ENCODE measurements around the gene FANCG. TPM values are rescaled to one million over a fixed set of nuclear protein-coding genes. Genes with fewer than 3 reads are reported as not detected.

The FANCG gene
- total RNA-seq, 1 experiment from 2014 or later: 52.2 TPM

DNA sequence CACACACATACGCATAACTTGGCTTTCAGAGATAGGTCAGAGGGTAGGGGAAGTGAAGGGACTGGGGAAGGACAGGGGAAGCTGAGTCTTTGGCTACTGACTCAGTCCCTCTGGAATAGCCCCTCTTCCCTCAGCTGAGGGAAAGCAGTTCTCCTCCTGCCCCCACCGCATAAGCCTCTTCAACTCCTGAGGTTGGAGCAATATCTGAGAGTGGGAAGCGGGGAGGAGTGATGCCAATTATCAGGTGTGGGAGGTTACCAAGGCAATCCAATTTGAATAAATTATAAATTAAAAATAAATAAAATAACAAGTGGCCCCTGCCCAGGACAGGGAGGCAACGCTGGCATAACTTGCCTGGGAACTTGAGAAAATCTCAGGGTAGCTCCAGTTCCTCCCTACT is 24.8 kb upstream of the FANCG start:
- no peak for DNase-seq (ENCODE audit: low read depth)

DNA sequence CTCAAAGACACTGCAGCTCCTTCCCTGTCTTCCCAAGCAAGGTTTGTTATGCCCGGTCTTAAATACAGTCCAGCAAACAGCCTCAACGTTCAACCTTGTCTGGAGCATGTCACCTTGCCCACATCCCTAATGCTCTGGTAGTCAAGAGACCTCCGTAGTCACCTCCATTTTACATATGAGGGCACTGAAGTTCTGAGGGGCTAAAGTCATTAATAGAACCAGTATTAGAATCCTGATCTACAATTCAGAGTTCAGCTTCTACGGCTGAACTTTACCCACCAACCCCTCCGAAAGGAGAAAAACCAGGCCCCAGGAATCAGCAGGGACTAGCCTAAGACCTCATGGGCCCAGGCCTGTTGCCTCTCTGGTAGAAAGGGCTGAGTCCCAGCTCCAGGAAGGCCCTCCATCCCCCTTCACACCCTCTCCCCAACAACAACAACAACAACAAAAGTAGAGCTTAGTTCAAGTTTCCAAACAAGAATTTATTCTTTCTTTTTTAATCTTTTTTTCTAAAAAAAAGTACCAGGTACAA is 24.0 kb upstream of the FANCG start:
- no peak for DNase-seq (ENCODE audit: low read depth)

DNA sequence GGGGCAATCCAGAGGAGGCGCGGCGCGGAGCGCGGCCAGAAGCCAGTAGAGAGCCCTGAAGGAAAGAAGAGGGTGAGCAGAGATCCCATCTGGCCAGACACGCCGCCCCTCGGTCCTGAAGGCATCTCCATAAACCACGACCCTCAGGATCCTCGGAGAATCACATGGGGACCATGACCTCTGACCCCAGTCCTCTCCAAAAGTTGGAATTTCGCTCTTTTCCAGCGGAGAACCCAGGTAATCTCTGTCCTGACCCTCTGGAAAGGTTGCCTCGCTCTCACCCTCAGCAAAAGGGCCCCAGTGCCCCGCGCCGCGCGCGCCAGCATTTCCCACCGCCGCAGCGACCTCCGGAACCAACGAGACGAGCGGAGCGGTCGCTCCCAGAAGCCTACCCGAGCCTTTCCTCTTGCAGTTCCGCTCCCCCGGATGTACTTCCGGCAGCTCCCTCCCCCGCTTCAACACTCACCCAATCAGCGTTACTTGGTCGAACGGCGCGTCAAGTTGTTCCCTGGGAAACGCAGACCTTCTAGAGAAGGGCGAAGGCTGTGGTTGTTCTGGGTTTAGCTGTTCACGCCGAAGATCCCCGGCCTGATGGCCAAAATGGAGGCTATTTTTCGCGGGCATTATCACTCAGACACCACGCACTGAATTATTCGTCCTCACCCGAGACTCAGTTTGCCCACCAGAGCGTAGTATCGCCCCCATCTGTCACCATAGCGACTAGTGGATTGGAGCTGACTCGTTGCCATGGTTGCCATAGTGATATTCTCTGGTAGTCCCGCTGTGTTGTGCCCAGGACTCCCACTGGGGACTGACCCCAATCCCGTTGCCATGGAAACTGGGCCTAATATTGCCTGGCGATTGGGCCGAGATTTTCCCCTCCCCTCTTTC is 23.3 kb upstream of the FANCG start, which contains the start of gene STOML2:
STOML2 (minus strand) TSS at position 363 of the 891 bp plus-strand sequence; CDS start at position 326, 37 bp downstream.
- peak; percentile 95 for DNase-seq (ENCODE audit: low read depth)

DNA sequence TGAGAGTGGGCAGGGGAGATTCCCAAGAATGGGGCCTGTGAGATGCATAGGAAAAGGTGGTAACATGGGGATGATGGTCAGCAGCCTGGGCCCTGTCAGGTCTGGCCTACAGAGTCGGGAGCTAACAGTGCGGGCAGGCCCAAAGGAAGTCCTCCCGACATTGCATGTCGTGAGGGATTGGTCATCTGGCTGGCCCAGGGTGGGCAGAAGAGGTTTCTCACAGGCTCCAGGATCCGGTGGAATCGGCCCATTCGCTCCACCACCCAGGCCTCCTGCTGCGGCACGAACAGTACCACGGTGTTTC is 22.7 kb upstream of the FANCG start:
- no peak for DNase-seq (ENCODE audit: low read depth)

- no peak for DNase-seq (ENCODE audit: low read depth)
These were observed 17.8 kb upstream of the FANCG start for GRCh38 chr9:35097573-35097972.

DNA sequence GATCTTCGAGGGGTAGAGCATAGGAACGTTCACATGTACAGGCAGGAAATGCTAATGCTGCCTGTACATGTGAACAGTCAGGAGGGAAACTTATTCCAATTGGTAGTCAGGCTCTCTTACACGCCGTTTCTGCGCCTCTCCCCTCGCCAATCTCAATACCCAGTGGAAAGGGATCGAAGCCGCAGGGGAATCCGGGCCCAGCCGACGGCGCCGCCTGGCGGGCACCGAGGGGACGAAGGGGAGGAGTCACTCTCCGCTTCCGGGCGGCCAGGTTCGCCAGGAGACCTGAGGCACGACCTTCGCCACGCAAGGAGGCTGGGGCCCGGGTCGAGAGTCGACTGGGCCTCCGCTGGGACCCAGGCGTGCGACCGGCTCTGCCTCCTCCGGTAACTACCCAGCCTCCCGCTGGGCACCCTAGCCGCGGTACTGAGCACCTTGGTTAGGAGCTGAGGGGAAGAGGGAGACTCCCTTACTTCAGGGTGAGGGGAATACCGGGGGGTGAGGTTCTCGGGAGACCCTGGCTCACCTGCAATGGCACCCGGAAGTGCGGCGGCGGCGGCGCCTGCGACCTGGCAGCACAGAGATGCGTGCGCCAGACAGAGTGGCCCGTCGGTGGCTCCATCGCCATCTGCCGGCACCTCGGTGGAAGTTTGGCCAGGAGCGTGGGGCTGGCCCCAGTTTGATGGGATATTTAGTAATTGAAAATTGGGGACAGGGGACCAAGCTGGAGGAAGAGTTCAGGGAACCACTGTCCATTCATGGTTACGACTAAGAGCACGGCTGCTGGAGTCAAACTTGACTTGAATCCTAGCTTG is 16.5 kb upstream of the FANCG start, which contains the start of gene PIGO:
PIGO (minus strand) TSS at position 557 of the 815 bp plus-strand sequence. CDS start 1,026 bp downstream, outside the sequence.
- DNase-seq (ENCODE audit: low read depth): peak; percentile 85

GRCh38 chr9:35091536-35091935 is 11.8 kb upstream of the FANCG start:
- DNase-seq (ENCODE audit: low read depth): no peak

DNA sequence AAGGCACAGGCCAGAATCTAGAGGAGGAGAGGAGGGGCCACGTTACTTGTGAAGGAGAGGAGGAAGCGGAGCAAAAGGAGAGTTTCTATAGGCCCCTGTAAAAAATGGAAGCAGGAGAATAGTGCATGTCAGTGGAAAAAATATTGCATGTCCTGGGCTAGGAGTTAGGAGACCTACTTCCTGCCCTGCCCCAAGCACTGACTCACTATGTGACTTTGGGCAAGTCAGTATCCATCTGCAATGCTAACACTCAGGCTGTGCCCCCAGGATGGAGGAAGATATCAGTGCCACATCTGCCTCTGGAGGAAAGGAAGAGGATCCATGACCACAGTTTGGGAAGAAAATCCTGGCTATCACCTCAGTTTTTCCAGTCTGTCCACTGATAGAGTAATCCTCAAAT is 9.7 kb upstream of the FANCG start:
- no peak for DNase-seq (ENCODE audit: low read depth)

DNA sequence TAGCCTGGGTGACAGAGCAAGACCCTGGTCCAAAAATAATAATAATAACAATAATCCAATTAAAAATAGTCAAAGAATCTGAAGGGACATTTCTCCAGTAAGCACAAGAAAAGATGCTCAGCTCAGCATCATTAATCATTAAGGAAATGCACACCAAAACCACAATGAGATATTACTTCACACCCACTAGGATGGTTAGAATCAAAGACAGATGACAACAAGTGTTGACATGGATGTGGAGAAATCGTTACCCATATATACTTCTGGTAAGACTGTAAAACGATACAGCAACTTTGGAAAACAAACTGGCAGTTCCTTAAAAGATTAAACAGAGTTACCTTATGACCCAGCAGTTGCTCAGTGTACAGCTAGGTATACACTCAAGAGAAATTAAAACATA is 5.3 kb upstream of the FANCG start:
- no peak for DNase-seq (ENCODE audit: low read depth)

- DNase-seq (ENCODE audit: low read depth): no peak
These were observed 709 bp downstream of the FANCG start for GRCh38 chr9:35079041-35079425.

DNA sequence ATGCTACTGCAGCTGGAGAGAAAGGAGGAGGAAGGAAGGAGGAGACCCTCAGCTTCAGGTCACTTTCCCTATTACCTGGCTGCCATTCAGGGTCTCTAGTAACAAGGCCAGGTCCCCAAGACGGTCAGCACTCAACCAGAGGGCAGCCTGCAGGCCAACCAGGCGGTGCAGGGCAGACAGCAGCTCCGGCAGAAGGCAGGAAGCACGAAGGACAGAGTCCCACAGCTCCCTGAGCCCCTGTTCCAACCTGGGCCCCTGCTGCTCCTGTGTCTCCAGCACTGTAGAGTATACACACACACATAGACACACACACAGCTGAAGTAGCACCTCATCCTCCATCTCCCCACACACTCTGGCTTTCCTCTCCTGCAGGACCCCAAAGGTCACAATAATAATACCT is 1.7 kb downstream of the FANCG start:
- no peak for DNase-seq (ENCODE audit: low read depth)

- DNase-seq (ENCODE audit: low read depth): no peak
These were observed 2.9 kb downstream of the FANCG start for GRCh38 chr9:35076848-35077247.

- no peak for DNase-seq (ENCODE audit: low read depth)
These were observed 4.4 kb downstream of the FANCG start for GRCh38 chr9:35075358-35075757.

DNA sequence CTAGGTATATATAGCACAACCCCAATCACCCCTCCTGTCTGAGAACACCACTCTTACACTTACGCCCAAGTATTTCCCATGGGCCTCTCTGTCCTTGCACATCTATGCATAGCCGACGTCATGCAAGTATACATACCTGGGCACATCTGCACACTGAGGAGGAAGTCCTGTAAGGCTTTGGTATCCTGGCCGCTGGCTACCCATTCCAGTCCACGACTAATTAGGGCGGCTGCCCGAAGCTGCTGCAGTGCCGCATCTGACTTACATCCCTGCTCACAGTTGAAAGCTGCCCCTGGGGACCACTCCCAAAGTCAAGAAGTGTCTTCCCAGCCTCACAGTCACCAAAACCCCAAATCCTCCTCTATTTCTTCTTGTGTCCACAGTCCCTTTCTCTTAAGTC is 5.0 kb downstream of the FANCG start:
- DNase-seq (ENCODE audit: low read depth): no peak

- DNase-seq (ENCODE audit: low read depth): no peak
These were observed 5.6 kb downstream of the FANCG start for GRCh38 chr9:35074141-35074540.

GRCh38 chr9:35073279-35073612 is 6.5 kb downstream of the FANCG start:
- DNase-seq (ENCODE audit: low read depth): no peak

DNA sequence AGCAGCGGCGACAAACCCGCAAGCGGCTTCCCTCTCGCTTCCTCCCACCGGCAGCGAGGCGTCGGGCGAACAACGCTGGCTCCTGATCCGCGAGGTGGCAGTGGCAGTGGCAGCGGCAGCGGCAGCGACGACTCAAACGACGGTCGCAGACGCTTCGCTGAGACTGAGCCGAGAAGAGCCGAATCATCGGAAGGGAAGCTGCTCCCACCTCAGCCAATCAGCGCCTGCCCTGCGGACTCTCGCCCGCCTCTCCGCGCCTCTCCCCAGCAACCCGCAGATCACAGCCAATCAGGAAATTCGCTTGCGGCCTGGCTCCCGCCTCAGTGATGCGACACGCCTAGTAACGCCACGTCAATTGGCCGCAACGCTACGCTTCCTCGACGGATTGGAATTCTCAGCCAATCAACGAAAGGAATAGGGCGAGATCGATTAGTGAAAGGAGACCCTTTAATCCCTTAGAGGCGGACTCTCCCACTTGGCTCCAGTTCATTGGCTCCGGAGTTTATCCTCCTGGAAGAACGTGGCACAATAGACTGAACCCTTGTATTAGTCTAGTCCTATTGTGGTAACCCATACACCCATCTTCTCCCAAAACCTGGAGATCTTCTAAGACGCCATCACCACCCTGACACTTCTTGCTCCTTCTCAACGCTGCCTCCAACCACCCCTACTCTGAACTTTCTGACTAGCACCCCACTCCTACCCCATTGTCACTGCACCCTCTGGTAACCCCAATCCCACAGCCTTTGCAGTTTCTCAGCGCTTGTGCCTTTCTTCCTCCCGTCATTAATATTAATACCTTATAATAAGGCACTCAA is 7.1 kb downstream of the FANCG start, which contains the start of gene VCP:
VCP (minus strand) TSS at position 165 of the 818 bp plus-strand sequence. CDS start 272 bp downstream, outside the sequence.
- DNase-seq (ENCODE audit: low read depth): peak; percentile 99

- DNase-seq (ENCODE audit: low read depth): peak; percentile 91
These were observed 7.8 kb downstream of the FANCG start for GRCh38 chr9:35071814-35072460.

DNA sequence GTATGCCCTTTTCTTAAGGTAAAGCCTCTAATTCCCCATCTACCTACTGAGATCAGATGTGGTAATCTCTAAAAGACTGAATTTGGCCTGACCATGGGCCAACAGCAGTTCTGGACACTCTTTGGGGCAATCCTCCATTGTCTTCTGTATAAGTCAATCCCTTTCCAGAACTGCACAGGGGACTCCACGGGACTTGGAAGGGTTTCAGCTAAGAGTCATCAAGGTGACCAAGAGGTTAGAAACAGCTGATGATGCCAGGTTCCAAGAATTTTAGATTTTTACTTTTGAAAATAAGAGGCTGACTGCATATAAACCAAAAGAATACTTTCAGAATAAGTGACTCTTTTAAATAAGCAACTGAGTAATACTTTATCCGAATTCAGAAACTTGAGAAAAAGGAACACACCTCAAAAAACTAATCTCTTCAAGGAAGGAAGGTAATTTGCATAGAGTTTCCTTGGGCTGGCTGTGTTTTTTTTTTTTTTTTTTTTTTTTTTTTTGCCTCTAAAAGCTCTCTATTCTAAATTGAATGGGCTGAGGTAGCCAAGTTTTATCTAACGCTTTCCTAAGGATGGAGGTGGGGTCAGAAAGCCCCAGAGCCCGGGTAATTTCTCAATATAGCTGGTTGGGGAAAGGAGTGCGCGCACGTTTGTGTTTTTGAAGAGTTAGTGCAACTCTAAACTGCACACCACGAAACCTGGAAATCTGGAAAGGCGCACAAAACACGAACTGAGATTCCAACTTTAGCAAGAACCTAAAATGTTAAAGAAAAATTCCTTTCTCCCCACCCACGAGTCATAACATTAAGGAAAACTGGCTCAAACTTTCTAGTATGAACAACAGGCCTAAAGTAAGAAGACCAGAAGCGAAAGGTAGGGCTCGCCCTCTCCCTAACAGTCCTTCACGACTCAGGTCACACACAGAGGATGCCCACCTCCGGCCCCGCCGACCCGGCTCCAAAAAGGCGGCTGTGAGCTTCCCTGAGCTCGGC is 8.6 kb downstream of the FANCG start:
- DNase-seq (ENCODE audit: low read depth): no peak
